ENCODE measurements around the gene IMPDH1. TPM values are rescaled to one million over a fixed set of nuclear protein-coding genes. Genes with fewer than 3 reads are reported as not detected.

The IMPDH1 gene
- total and polyA plus RNA-seq, 9 of the 15 experiments (the other 6 are each of a cell fraction or from before 2014, with no cell fraction given): 0.80 to 118 (median 64.3) TPM

GRCh38 chr7:128395748-128396147 is 14.0 kb downstream of the IMPDH1 start:
- no peaks in the 10 kb centered on the region for H3K9me3 ChIP-seq (replicated peaks; ENCODE audit: control insufficient read depth, insufficient read depth, low read depth, low read length)
- no TSS peak for BruUV-seq (replicated peaks)
- H3K27me3 ChIP-seq (ENCODE audit: control insufficient read depth in 2 of 2, insufficient read depth in 2 of 2, low read length in 2 of 2): no peaks in the 10 kb centered on the region
- peaks cover 0 to 15% of the 10 kb centered on the region in 2 experiments; a peak in 2 of 5 replicates for H3K4me1 ChIP-seq (replicated peaks in 1 of 2; ENCODE audit: control insufficient read depth in 2 of 2, insufficient read depth in 2 of 2, low read length in 2 of 2)
- no peak overlapping the region for H3K4me3 ChIP-seq
- intact Hi-C loops (cut with micrococcal nuclease) (no loop called here), in situ Hi-C loops (cut with MboI) (no loop called here)
- no peaks in the 10 kb centered on the region for H3K9me1 ChIP-seq (ENCODE audit: control insufficient read depth, insufficient read depth, low read length)
- no peaks in the 10 kb centered on the region for H3K79me2 ChIP-seq (ENCODE audit: control insufficient read depth, insufficient read depth, low read length)
- DNase-seq (ENCODE audit: extremely low read depth in 1 of 4, low spot score in 3 of 4): peak in 1 of 4 experiments; percentile 28
- ATAC-seq: 0 out of 3 replicates have a peak, but pooled peaks have one; percentile 8
- ChIA-PET CTCF (ENCODE audit: low intra/inter-chr PET ratio) (interaction anchor here (1.0 to 8.2 kb wide), 2 partner anchors 30 to 66 kb away, joined by 4 to 134 read pairs; no protein-coding TSS in a partner anchor), POLR2A (interaction anchor here (0.7 kb wide), 1 partner anchor 121 kb away, joined by 3 read pairs; no protein-coding TSS in a partner anchor)
- H3K4me2 ChIP-seq (ENCODE audit: insufficient read depth, low read length): no peak overlapping the region
- no peak overlapping the region for H2AFZ ChIP-seq (ENCODE audit: low read depth, low read length)
- no peak overlapping the region for H3K9ac ChIP-seq (ENCODE audit: insufficient read depth in 1 of 2, low read depth in 2 of 2, low read length in 2 of 2)
- TF ChIP-seq FOXP1 (CRISPR knock-in tag; IDR thresholded peaks at IDR 0.05) (no peak), CTCF (IDR thresholded peaks at IDR 0.05 in 2 of 3, conservative IDR thresholded peaks at IDR 0.05 in 1 of 3; ENCODE audit: insufficient read depth in 2 of 3, low read depth in 1 of 3, low read length in 3 of 3) (peak; percentile 27 to 55 (median 46)), CTCFL (IDR thresholded peaks at IDR 0.05; ENCODE audit: borderline replicate concordance, insufficient read depth, low read depth, low read length, poor library complexity, severe bottlenecking) (peak; percentile 70), ARID2 (IDR thresholded peaks at IDR 0.05) (no peak), SMAD4 (CRISPR knock-in tag; conservative IDR thresholded peaks at IDR 0.05) (no peak), DACH1 (IDR thresholded peaks at IDR 0.05; ENCODE audit: partially characterized antibody) (no peak)
- peak; percentile 62 for FAIRE-seq
- H3K27ac ChIP-seq (ENCODE audit: extremely low read depth, low read depth, low read length): no peak overlapping the region
- H3K36me3 ChIP-seq (ENCODE audit: control insufficient read depth, insufficient read depth, low read length): peaks cover 83% of the 10 kb centered on the region
- peaks cover 8% of the 10 kb centered on the region; the same call in 1 of the 2 replicates for H4K20me1 ChIP-seq (replicated peaks; ENCODE audit: control insufficient read depth, insufficient read depth, low read length)
- 92% methylated on average over 3 of the region's 3 CpGs for WGBS (ENCODE audit: insufficient coverage, low coverage, missing lambda C conversion rate)
